ENCODE measurements around the gene MAIP1.

DNA sequence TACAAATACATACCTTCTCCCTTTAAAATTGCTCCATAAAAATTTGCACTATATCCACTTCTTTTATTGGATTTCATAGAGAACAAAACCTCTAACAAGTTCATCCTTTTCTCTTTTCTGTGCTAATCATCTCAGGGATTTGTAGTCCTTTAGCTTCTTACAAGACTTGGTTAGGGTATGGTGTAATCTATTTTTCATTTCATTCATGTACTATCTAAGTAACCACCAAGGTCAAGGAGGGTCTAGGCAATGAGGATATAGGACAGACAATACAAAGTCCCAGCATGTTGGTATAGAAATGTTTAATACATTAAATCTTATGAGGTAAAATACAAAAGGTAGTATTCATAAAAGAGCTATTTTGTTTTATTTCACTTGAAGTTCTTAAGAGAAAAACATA, 26.8 kb upstream of the MAIP1 start:
- no peak for TF ChIP-seq EZH2 (IDR thresholded peaks at IDR 0.05)
- no peak for TF ChIP-seq POLR2AphosphoS5 (IDR thresholded peaks at IDR 0.05; ENCODE audit: borderline replicate concordance, low read depth, low read length)

Data from SK-N-MC (cell line).